Stimulated activated naive CD4-positive, alpha-beta T cell treated with Interleukin-2 at 50 U/mL for 16 hours (primary cell): Measurements from ENCODE around the gene CYSRT1.
A peak's percentile ranks its signal among the peaks of the same experiment; 100 is the strongest.
"Not testable (repeated sequence)": the region's sequence is repeated elsewhere in the genome, so short reads cannot be mapped to it uniquely, and the experiment has no call there.

Experiments used
- DNase-seq: peaks from one replicate; lab custom pipeline; 2025; lab: John Stamatoyannopoulos, UW

CYSRT1 gene

DNA sequence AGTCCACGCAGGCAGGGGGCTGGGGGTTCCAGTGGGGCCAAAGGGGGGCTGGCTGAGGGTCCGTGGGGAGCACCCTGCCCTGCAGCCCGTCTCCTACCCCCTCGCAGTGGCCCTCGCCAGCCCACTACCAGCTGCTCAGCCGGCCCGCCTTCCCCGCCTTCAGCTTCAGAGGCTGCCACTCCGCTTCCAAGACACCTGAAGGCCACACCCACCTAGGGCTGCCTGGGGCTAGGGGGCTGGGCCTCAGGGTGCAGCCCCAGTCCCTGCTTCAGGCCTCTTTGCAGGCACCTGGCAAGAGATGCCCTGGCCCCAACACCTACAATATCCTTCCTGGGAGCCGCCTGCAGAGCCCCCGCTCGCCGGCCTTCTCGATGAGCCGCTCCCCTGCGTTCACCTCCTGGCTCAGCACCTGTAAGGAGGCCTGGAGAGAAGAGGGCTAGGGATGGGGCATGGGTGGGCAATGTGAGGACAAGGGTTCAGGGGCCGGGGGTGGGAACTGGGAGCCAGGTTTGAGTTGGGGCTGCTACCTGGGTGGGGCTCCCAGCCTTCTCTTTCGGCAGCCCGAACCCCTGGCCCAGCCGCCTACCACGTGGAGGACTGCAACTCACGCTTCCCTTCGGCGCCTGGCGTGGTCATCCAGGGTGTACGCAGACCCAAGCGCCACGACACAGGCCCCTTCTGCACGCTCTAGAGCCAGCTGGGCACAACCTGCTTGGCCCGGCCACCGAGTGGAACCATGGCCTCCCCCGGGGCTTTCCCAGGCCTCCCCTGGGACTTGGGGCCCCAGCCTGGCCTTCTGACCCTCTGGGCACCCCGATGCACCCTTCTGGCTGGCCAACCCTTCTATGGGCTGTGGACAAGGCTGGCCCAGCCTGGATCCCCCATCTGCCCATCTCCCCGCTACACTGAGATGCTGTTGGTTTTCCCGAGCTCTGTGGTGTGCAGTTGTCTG is 27.9 kb downstream of the CYSRT1 start:
- no peak for DNase-seq

DNA sequence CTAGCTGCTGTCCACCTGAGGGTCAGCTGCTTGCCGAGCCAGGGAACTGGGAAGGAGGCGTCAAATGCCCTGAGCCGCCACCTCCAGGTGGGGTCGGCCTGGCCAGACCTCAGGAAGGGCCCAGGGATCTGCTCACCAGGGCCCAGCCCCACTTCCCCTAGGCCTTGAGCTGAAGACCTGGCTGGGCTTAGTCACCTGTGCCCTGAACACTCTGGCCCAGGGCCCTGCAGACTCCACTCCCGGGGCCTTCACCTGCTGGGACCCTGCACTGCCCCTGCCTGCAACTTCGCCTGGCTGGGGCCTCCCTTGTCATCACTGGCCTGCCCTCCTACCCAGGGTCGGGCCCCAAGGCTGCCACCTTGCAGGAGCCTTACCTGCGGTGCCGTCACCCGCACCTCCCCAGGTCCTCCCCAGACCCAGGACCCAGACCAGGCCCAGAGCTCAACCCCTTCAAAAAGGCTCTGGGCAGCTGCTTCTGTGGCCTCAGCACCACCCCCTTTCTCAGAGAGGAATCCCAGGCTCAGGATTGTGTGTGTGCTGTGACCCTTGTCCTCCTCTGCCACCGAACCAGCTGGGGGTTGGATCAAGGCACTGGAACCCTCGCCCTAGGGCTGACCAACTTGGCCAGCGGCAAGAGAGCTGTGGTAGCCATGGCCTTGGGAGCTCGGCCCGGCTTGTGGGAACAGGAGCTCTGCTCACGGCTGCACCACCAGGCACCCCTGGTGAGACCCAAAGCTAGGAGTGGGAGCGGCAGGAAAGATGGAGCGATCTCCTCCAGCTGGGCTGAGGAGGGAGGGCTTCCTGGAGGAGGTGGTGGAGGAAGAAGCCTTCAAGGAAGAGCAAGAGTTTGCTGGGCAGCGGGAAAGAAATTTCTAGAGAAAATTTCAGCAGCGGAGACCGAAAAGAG is 29.0 kb downstream of the CYSRT1 start:
- DNase-seq = no peak

DNA sequence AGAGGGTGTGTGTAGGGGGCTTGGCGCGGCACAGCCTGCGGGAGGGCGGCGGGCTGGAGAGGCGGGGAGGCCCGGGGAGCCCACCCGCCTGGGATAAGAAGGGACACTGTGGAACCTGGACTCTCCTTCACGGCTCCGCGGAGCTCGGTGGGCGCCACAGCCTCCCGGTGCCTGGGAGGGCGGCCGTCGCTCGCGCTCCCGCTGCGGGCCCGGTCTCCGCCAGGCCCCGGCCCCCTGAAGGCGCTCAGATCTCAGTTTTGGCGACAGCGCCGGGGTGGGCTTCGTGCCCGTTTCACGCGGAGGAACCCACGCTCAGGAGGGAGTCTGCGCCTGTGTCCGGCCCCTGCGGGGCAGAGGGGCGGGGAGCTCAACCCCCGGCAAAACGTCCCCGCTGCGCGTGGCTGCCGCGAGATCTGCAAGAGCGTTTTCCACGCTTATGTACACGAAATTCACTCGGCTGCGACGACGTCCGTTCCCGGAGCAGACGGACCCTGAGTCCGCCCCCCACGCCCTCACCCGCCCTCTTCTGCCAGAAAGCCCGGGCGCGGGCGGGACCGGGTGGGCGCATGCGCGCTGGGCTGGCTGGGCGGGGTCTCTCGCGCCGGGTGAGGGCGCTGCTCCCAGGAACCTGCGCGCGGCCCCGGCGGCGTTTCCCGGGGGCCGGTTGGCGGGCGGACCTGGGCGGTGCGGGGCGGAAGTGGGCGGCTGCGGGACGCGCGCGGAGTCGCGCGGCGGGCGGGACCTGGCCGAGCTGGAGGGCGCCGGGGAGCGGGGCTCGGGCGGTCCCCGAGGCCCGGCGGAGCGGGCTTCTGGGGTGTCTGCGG is 29.9 kb downstream of the CYSRT1 start, which contains the start of gene NELFB:
TSS of gene NELFB (plus strand) at position 704 of the 824 bp plus-strand sequence.
- DNase-seq = peak; percentile 90

DNA sequence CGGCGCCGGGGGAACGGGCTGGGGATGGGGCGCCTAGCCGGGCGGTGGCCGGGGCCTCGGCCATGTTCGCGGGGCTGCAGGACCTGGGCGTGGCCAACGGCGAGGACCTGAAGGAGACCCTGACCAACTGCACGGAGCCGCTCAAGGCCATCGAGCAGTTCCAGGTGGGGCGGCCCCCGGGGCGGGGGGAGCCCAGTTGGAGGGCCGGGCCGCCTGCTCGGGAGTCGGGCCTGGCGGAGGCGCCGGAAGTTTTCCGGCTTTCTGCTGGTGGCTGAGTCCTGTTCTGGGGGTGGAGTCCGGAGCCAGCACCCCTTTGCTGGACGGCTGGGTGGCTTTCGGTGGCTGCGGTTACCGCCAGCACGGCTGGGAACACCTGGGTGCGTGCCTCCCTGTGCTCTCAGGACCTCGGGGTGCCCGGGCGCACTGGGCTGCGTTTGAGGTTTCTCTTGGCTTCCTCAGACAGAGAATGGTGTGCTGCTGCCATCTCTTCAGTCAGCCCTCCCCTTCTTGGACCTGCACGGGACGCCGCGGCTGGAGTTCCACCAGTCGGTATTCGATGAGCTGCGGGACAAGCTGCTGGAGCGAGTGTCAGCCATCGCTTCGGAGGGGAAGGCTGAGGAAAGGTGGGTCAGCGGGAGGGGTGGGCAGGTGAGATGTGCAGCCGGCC is 30.6 kb downstream of the CYSRT1 start:
- DNase-seq = no peak

DNA sequence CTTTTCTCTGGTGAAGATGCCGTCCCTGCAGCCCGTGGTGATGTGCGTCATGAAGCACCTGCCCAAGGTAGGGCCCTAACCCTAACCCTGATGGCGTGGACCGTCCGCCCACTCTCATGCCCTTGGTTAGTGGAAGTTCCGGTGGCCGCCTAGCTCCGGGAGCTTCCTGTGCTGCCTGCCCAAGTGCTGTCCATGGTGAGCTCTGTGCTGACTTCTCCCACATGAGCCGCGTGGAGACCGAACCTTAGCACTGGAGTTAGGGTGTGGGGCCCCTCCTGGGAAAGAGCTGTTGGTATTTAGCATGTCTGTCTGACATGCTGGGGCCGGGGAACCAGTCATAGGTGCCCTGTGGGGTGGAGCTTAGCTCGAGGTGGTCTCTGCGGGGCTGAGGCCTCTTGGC is 31.4 kb downstream of the CYSRT1 start:
- DNase-seq = no peak

- DNase-seq = no peak
Measured at GRCh38 chr9:137256856-137257255, 31.9 kb downstream of the CYSRT1 start.

GRCh38 chr9:137262173-137262908 is 37.4 kb downstream of the CYSRT1 start:
- DNase-seq = not testable (repeated sequence)

DNA sequence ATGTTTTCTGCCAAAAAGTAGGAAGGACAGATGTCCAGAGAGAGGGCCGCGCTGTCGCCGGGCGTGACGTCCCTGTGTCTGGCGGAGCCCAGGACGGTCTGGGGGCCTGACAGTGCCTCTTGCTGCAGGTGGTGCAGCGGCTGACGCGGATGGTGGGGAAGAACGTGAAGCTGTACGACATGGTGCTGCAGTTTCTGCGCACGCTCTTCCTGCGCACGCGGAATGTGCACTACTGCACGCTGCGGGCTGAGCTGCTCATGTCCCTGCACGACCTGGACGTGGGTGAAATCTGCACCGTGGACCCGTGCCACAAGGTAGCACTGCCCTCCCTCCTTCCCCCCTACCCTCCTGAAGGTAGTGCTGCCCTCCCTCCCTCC is 37.9 kb downstream of the CYSRT1 start:
- no peak for DNase-seq

- DNase-seq = no peak
Measured at GRCh38 chr9:137263506-137263905, 38.5 kb downstream of the CYSRT1 start.

DNA sequence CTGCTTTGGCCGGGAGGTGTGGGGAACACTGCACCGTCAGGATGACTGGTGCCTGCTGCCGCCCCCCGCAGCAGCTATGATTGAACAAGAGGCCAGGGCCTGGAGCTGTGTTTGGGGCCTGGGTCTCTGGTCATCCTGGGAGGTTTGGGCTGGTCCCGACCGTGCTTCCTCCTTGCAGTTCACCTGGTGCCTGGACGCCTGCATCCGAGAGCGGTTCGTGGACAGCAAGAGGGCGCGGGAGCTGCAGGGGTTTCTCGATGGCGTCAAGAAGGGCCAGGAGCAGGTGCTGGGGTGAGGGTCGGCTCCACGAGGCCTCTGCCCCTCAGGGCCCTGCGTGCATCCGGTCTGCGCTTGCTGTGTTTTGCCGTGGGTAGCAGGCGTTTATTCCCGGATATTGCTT is 39.1 kb downstream of the CYSRT1 start:
- DNase-seq = no peak

DNA sequence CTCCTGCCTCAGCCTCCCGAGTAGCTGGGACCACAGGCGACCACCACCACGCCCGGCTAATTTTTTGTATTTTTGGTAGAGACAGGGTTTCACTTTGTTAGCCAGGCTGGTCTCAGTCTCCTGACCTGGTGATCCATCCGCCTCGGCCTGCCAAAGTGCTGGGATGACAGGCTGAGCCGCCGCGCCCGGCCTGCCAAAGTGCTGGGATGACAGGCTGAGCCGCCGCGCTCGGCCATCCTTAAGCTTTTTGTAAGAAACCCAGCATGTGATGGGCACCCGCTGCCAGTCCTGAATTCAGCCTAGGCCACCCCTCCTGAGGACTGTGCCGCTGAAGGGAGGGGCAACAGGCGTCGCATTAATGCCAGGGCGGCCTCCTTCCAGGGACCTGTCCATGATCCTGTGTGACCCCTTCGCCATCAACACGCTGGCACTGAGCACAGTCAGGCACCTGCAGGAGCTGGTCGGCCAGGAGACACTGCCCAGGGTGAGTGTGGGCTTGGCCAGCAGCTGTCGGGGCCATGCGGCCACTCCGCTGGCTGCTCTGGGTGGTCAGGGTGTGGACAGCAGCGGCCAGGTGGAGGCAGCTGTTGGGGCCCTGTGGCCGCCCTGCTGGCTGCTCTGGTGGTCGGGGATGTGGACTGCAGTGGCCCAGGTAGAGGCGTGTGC is 40.7 kb downstream of the CYSRT1 start:
- DNase-seq = no peak

DNA sequence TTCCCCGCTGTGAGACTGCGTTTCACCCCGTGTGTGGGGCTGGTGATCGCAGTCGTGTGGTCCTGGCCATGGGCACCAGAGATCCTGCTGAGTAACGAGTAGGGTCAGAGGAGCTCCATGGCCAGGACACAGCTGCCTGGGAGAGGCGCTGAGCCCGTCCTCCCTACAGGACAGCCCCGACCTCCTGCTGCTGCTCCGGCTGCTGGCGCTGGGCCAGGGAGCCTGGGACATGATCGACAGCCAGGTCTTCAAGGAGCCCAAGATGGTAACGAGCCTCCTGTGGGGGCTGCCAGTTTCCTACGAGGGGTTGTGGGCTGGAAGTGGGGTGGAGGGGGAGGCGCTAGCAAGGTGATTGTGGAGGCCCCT is 41.2 kb downstream of the CYSRT1 start:
- no peak for DNase-seq

DNA sequence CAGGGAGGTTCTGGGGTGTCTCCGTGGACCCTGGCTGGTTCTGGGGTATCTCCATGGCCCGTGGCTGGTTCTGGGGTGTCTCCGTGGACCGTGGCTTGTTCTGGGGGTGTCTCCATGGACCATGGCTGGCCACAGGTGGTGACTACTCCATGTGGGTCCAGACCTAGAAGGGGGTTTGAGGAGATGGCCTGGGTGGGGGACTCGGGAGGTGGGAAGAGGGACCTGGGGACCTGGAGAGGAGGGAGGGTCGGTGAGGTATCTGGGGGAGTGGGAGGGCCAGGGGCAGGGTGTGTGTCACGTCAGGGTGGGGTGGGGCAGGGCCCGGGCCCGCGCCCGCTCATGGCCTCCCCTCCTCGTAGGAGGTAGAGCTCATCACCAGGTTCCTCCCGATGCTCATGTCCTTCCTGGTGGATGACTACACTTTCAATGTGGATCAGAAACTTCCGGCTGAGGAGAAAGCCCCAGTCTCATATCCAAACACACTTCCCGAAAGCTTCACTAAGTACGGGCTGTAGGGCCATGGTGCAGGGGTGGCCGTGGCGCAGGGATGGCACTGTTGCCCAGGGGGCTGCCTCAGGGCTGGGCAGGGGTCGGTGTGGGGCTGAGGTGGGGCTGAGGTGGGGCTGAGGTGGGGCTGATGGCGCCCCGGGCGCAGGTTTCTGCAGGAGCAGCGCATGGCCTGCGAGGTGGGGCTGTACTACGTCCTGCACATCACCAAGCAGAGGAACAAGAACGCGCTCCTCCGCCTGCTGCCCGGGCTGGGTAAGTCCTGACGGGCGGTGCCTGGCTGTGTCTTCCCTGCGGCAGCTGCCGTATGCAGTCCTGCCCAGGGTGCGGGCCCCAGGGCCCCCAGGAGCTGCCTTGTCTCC is 41.8 kb downstream of the CYSRT1 start:
- DNase-seq = no peak

DNA sequence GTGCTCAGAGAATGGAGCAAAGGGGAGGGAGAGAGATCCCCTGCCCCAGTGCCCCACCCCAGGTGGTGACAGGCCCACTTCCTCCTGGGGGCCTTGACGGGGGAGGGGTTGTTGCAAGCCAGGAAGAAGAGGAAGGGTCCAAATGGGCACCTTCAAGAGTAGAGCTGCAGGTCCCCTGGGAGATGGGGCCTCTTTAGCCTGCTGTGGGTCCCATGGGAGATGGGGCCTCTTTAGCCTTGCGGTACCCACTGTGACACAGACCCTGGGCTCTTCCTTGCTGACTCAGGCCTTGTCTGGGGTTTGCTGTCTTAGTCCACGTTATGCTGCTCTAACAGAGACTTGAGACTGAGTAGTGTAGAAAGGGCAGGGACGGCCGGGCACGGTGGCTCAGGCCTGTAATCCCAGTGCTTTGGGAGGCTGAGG is 43.0 kb downstream of the CYSRT1 start:
- no peak for DNase-seq

- no peak for DNase-seq
Measured at GRCh38 chr9:137268538-137269201, 43.7 kb downstream of the CYSRT1 start.

DNA sequence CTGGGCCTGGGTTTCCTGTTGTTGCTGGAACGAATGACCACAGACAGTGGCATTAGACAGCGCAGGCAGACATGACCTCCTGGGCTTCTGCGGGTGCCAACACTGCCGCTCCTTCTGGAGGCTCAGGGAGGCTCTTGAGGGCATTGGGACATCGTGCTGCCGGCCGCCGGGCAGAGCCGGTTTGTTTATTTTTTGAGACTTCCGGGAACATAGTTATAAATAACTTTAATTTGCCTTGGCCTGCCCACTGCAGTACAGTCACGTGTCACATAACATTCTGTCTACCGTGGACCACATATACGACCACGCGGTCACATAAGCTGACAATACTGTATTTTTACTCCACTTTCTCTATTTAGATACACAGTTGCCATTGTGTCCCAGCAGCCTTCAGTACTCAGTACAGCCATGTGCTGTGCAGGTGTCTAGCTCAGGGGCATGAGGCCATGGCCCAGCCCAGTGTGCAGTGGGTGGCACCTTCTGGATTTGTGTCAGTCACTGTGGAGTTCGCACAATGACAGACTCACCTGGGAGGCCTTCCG is 44.3 kb downstream of the CYSRT1 start:
- DNase-seq = no peak

DNA sequence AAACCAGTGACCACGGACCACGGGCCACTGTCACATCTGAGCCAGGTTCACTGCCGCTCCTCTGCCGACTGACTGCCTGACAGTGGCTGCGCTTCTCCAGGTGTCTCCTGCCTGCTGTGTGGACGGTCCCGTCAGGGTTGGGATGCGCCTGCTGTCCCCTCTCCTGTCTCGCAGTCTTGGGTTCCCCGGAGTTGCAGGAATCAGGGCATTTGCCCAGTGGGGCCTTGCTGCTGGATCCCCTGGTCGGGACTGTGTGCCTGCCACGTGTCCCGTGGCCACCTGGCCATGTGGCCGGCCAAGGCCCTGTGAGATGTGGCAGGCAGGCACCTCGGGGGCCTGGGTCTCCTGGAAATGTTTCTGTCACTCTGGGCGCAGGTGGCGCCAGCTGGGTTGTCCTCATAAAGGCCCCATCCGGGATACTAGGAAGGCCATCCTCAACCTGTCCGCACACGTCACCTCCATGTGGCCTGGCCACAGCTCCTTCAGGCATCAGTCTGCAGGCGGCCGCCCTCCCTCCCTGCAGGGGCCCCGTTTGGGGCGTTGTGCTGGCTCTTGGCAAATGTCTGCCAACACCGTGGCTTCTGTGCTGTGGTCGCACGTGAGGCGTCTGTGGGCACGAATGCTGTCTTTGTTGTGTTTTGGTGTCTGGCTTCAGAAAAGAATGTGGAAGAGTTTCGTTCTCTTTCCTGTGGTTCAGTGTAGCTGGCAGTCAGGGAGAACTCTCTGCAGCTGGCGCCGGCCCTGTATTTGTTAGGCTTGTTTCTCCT is 46.1 kb downstream of the CYSRT1 start:
- no peak for DNase-seq

DNA sequence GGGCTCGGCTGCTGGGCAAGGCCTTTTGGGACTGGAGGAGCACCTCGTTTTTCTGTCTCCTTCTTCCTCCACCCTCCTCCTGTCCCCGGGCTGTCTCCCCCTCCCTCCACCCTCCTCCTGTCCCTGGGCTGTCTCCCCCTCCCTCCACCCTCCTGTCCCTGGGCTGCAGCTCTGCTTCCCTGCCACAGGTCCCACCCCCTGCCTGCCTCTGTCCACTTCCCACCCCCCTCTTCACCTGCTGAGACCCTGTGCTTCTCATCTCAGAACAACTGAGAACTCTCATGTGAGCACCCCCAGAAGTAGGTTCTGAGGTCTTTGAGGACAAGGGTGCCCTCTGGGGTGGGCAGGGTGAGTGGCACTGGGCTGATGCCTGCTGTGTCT is 46.7 kb downstream of the CYSRT1 start:
- no peak for DNase-seq
